ENCODE measurements around the gene MTMR1.
A peak's percentile ranks its signal among the peaks of the same experiment; 100 is the strongest.

Gene MTMR1

GRCh38 chrX:150697641-150698040, 4.4 kb downstream of the MTMR1 start:
- FAIRE-seq = no peak

GRCh38 chrX:150698981-150699380, 5.8 kb downstream of the MTMR1 start:
- FAIRE-seq = no peak

- FAIRE-seq = no peak
These were observed 6.9 kb downstream of the MTMR1 start for GRCh38 chrX:150700107-150700506.

GRCh38 chrX:150701377-150701776, 8.2 kb downstream of the MTMR1 start:
- no peak for FAIRE-seq

GRCh38 chrX:150702966-150703694, 9.9 kb downstream of the MTMR1 start:
- FAIRE-seq = no peak

GRCh38 chrX:150703695-150703974, 10.4 kb downstream of the MTMR1 start:
- FAIRE-seq = no peak

- no peak for FAIRE-seq
These were observed 10.9 kb downstream of the MTMR1 start for GRCh38 chrX:150704030-150704613.

GRCh38 chrX:150712619-150713018, 19.4 kb downstream of the MTMR1 start:
- FAIRE-seq = peak; percentile 36

- FAIRE-seq = no peak
These were observed 22.0 kb downstream of the MTMR1 start for GRCh38 chrX:150715184-150715583.

GRCh38 chrX:150719621-150720020, 26.4 kb downstream of the MTMR1 start:
- FAIRE-seq = no peak

GRCh38 chrX:150729956-150730355, 36.8 kb downstream of the MTMR1 start:
- FAIRE-seq = no peak

- FAIRE-seq = no peak
These were observed 37.5 kb downstream of the MTMR1 start for GRCh38 chrX:150730719-150731118.

GRCh38 chrX:150731795-150732194, 38.6 kb downstream of the MTMR1 start:
- FAIRE-seq = no peak

- FAIRE-seq = no peak
These were observed 43.3 kb downstream of the MTMR1 start for GRCh38 chrX:150736475-150736874.

GRCh38 chrX:150752124-150752523, 58.9 kb downstream of the MTMR1 start:
- FAIRE-seq = no peak

GRCh38 chrX:150753357-150753756, 60.2 kb downstream of the MTMR1 start:
- peak; percentile 93 for FAIRE-seq

GRCh38 chrX:150753968-150754367, 60.8 kb downstream of the MTMR1 start:
- FAIRE-seq = peak; percentile 90

GRCh38 chrX:150757371-150757770, 64.2 kb downstream of the MTMR1 start:
- no peak for FAIRE-seq

- no peak for FAIRE-seq
These were observed 66.6 kb downstream of the MTMR1 start for GRCh38 chrX:150759568-150760416.

- no peak for FAIRE-seq
These were observed 68.1 kb downstream of the MTMR1 start for GRCh38 chrX:150761176-150761818.

GRCh38 chrX:150761819-150762216, 68.6 kb downstream of the MTMR1 start:
- no peak for FAIRE-seq

- no peak for FAIRE-seq
These were observed 69.3 kb downstream of the MTMR1 start for GRCh38 chrX:150762258-150763165.
